ENCODE data around the gene SLC4A3. TPM values are rescaled to one million over a fixed set of nuclear protein-coding genes. Genes with fewer than 3 reads are reported as not detected.

The SLC4A3 gene
- total RNA-seq, 2 donors from 2014 or later: 13.4 to 20.2 TPM

Other genes with a start within 250 kb of the SLC4A3 start
- gene DNPEP, start 239.7 kb upstream of the SLC4A3 start, total RNA-seq: 10 to 100 TPM; 54.6 to 76.1 TPM
- 1 to 10 TPM; 1.1 to 3.5 TPM for gene DES, start 209.3 kb upstream of the SLC4A3 start, total RNA-seq
- gene SPEG, start 192.8 kb upstream of the SLC4A3 start, total RNA-seq: 10 to 100 TPM; 23.1 to 29.8 TPM
- gene GMPPA, start 128.7 kb upstream of the SLC4A3 start, total RNA-seq: 10 to 100 TPM; 36.9 to 38.2 TPM
- gene ASIC4, start 113.1 kb upstream of the SLC4A3 start, total RNA-seq: under 1 TPM; 0.29 to 1.00 TPM
- gene CHPF, start 83.8 kb upstream of the SLC4A3 start, total RNA-seq: 10 to 100 TPM; 51.2 to 54.0 TPM
- 1 to 10 TPM; 2.6 to 3.9 TPM for gene TMEM198, start 83.6 kb upstream of the SLC4A3 start, total RNA-seq
- 100 to 1,000 TPM; 156 to 162 TPM for gene OBSL1, start 56.1 kb upstream of the SLC4A3 start, total RNA-seq
- gene INHA, start 55.3 kb upstream of the SLC4A3 start, total RNA-seq: 1 to 10 TPM in 1 of 2 donors, under 1 TPM in 1; 0.48 to 1.5 TPM
- gene STK11IP, start 29.8 kb upstream of the SLC4A3 start, total RNA-seq: 10 to 100 TPM; 27.3 to 31.1 TPM

Data from endodermal cell (in vitro differentiated cells).